GM12874 (cell line): ENCODE measurements around the gene TXNRD2.

Experiments
- TF ChIP-seq, protein P1 (sequence below): IDR thresholded peaks from 2 replicates; pipeline ENCODE4 v1.5.1; 2011; ENCODE audit warnings: low read depth, mild to moderate bottlenecking, control low read depth, low read length, moderate library complexity; ENCODE audit not compliant: insufficient read depth

TXNRD2 gene

DNA sequence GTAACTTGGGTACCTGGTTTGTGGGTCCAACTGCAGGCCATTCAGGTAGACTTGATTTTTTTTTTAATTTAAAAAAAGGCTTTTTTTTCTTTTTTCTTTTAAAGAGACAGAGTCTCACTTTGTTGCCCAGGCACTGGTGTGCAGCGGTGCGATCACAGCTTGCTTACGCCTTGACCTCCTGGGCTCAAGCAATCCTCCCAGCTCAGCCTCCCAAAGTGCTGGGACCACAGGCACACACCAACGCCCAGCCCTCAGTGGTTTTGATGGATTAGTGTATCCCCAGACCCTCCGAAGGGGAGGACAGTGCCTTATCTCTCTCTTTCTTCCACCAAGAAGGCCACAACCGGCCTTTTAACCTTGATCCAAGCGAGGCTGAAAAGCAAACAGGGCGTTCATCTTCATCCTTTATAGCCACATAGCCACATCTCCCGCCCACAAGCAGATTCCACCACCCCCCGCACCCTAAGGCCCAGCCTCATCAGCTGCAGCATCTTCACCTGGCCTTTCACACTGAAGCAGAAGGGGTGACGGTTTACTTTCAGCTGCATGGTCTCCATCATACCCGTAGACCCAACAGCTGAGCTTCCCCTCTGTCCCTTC, 17.6 kb downstream of the TXNRD2 start:
- TF ChIP-seq, protein P1, sequence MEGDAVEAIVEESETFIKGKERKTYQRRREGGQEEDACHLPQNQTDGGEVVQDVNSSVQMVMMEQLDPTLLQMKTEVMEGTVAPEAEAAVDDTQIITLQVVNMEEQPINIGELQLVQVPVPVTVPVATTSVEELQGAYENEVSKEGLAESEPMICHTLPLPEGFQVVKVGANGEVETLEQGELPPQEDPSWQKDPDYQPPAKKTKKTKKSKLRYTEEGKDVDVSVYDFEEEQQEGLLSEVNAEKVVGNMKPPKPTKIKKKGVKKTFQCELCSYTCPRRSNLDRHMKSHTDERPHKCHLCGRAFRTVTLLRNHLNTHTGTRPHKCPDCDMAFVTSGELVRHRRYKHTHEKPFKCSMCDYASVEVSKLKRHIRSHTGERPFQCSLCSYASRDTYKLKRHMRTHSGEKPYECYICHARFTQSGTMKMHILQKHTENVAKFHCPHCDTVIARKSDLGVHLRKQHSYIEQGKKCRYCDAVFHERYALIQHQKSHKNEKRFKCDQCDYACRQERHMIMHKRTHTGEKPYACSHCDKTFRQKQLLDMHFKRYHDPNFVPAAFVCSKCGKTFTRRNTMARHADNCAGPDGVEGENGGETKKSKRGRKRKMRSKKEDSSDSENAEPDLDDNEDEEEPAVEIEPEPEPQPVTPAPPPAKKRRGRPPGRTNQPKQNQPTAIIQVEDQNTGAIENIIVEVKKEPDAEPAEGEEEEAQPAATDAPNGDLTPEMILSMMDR: no peak

DNA sequence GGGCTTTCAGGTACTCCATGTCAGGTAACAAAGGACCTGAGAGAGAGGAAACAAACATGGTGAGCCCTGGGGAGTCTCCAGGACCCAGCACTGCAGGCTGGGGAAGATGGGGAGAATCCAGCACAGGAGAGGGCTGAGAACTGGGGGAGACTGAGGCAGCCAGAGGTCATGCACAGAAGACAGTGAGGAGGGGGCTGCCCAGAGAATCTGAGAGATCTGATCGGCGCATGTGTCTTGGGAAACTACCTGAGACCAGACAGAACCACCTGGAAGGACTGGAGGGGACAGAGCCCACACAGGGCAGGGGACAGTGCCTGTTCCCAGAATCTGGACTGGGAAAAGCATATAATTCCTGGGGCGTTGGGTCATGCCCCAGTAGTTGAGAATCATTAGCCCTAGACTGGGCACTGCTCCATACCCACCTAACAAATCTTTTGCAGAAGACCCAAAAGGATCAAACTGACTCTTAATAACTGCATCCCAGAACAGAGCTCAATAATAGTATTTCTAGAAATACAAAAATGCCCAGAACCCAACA, 20.0 kb downstream of the TXNRD2 start:
- TF ChIP-seq, protein P1: no peak

DNA sequence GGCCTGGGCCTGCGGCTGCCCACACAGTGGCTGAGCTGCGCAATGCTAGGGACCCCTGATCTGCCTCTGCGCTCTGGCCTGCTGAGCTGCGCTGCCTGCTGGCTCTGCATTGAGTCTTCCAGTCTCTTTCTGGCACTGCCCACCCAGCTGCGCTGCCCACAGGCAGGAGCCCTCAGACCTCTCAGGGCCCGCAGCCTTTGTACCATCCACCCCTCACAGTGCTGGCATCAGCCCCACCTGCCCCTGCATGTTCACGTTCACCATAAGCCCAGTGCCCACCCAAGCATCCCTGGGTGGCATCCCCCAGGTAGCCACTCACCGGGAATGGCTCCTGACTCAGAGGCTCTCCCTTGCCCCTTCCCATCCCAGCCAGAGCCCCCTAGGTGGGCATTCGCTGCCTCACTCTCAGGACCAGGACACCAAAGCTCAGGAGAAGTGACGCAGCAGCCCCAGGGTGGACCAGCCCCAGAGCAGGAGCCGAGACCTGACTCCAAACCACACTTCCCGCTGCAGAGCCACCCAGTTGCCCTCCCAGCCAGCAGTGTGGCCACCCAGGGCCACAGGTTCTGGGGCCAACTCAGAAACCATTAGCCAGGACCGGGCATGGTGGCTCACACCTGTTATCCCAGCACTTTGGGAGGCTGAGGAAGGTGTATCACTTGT, 21.8 kb downstream of the TXNRD2 start:
- TF ChIP-seq, protein P1: no peak

DNA sequence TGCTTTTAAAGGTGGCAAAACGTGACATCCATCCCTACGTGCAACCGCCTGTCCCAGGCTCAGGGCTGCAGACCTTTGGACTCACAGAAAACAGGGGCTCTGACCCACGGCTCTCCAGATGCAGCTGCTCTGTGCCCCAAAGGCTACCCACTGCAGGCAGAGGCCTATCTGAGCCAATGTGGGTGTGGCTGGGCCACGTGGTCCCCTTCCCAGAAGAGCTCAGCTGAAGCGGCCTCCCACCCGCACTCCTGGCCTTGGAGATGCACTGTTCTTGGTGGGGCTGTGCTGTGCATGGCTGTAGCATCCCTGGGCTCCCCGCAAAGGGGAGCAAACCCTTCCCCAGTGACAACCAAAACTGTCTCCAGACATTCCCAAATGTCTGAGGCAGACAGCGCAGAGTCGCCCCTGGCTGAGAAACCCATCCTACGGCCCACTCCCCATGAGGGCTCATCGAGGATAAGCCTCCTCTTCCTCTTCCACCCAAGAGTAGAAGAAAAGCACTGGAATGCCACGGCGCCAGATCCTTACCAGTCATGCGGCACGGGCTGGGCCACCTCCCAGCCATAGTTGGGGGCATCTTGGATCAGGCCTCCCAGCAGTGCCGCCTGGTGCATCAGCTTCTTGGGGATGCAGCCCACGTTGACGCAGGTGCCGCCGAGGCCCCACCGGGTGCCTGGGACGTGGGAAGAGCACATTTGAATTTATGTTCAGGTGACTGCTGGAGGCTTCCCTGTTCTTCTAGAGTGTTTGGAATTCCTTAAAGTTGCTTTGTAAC, 23.1 kb downstream of the TXNRD2 start:
- TF ChIP-seq, protein P1: no peak

DNA sequence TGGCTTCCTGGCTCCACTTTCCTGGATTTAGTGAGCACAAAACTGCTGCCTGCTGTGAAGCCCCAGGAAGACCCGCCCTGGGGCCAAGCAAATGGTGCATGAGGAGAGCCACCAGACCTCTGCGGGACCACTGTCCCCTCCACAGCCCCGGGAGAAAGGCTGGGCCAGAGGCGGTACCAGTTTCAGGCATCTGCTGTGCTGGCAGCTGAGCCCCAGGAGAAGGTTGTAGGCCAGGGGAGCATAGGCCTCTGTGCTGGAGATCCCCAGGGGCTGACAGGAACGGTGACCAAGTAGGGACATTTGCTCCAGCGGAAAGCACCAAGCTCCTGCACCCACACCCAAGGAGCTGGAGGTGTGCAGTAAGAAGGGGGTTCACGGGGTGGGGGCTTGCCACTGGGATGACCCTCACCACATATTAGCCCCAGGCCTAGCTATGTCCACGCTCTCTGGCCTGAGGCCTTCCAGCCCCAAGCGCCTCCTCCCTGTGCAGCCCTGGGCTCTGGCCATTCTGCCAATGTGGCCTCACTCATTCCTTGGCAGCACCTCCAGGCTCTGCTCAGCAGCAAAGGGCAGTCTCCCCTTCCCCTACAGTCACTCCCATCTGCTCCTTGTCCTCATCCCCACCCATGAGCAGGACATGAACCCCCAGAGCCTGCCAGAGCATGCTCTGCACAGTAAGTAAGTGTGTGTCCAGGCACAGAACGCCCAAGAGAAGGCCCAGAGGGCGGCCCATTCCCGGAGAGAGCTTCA, 24.1 kb downstream of the TXNRD2 start:
- TF ChIP-seq, protein P1: no peak

DNA sequence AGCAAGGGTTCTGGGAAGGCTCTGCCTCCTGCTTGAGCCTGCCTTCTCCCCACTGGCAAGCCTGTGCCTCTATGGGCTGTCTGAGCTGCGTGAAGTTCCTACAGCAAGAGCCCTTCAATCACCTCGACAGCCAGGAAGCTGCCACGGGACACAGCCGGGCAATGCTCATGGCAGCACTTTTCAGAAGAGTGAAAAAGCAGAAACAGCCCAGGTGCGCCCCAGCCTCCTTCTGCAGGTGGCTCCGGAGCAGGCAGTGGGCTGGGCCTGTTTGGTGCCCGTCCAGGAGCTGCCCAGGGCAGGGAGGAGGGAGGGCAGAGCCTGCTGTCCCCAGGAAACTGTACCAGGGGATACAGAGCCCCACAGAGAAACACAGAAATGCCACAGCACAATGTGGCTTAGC, 24.7 kb downstream of the TXNRD2 start:
- TF ChIP-seq, protein P1: no peak

DNA sequence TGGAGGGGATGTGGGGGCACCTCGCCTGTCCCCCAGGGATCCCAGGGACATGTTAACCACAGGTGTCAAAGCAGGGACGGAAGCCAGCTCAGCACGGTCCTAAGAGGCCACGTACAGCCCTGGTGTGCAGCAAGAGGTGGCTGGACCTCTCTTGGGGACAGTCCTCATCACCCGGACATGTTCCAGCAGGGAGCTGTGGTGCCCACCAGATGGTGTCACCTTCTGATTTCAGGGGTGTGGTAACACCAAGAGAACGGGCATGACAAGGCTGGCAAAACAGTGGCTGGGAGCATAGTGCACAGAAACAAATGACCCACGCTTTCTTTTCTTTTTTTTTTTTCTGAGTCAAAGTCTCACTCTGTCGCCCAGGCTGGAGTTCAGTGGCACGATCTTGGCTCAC, 25.6 kb downstream of the TXNRD2 start:
- TF ChIP-seq, protein P1: no peak
